GM18907 (cell line): ENCODE measurements around the gene MYLK3.

Experiments used
- ATAC-seq: cut with Tn5 transposase; IDR thresholded peaks from one replicate; pipeline ENCODE4 v1.9.1; 2021; ENCODE audit warnings: mild to moderate bottlenecking, moderate library complexity; ENCODE audit not compliant: unreplicated experiment

MYLK3 gene

GRCh38 chr16:46728806-46729205 is 19.3 kb downstream of the MYLK3 start:
- ATAC-seq: no peak

GRCh38 chr16:46727630-46728029 is 20.5 kb downstream of the MYLK3 start:
- ATAC-seq: no peak

- ATAC-seq: no peak
These were observed 21.0 kb downstream of the MYLK3 start for GRCh38 chr16:46727184-46727583.

- no peak for ATAC-seq
These were observed 26.3 kb downstream of the MYLK3 start for GRCh38 chr16:46721885-46722284.

GRCh38 chr16:46720619-46721018 is 27.5 kb downstream of the MYLK3 start:
- ATAC-seq: no peak

- ATAC-seq: no peak
These were observed 28.6 kb downstream of the MYLK3 start for GRCh38 chr16:46719528-46719927.

- ATAC-seq: no peak
These were observed 29.9 kb downstream of the MYLK3 start for GRCh38 chr16:46718214-46718613.

- ATAC-seq: no peak
These were observed 30.5 kb downstream of the MYLK3 start for GRCh38 chr16:46717692-46718091.

- no peak for ATAC-seq
These were observed 32.3 kb downstream of the MYLK3 start for GRCh38 chr16:46715769-46716305.

GRCh38 chr16:46714797-46715591 is 33.1 kb downstream of the MYLK3 start:
- ATAC-seq: no peak

- ATAC-seq: no peak
These were observed 34.5 kb downstream of the MYLK3 start for GRCh38 chr16:46713634-46714033.

GRCh38 chr16:46712911-46713310 is 35.2 kb downstream of the MYLK3 start:
- no peak for ATAC-seq

GRCh38 chr16:46711106-46712058 is 36.8 kb downstream of the MYLK3 start:
- no peak for ATAC-seq

GRCh38 chr16:46709469-46710005 is 38.6 kb downstream of the MYLK3 start:
- ATAC-seq: no peak

- ATAC-seq: no peak
These were observed 41.5 kb downstream of the MYLK3 start for GRCh38 chr16:46706642-46707041.

GRCh38 chr16:46702030-46702429 is 46.1 kb downstream of the MYLK3 start:
- no peak for ATAC-seq

GRCh38 chr16:46701615-46702014 is 46.5 kb downstream of the MYLK3 start:
- no peak for ATAC-seq

GRCh38 chr16:46700048-46700447 is 48.1 kb downstream of the MYLK3 start:
- no peak for ATAC-seq

- no peak for ATAC-seq
These were observed 51.2 kb downstream of the MYLK3 start for GRCh38 chr16:46696957-46697356.

- ATAC-seq: no peak
These were observed 52.2 kb downstream of the MYLK3 start for GRCh38 chr16:46695937-46696336.

GRCh38 chr16:46693598-46693997 is 54.5 kb downstream of the MYLK3 start:
- ATAC-seq: no peak
